T-helper 1 cell treated with Interleukin-12 subunit alpha and Interleukin-12 subunit beta and Interleukin-4 antibody, amounts not matched to agents 30 μg/mL and 1 μg/mL, for 36 hours (primary cell): ENCODE data around the gene LETM1.
"Not testable (repeated sequence)": the region's sequence is repeated elsewhere in the genome, so short reads cannot be mapped to it uniquely, and the experiment has no call there.

Source experiments
- H3K27ac Mint-ChIP-seq: one replicate; pipeline ENCODE4 v1.8.0; 2021; ENCODE audit warnings: mild to moderate bottlenecking, mixed read lengths
- H3K27me3 Mint-ChIP-seq: one replicate; pipeline ENCODE4 v1.8.0; 2021; ENCODE audit warnings: low read depth, mixed read lengths
- H3K36me3 Mint-ChIP-seq: one replicate; pipeline ENCODE4 v1.8.0; 2021; ENCODE audit warnings: low read depth, mixed read lengths
- H3K4me1 Mint-ChIP-seq: one replicate; pipeline ENCODE4 v1.8.0; 2021; ENCODE audit warnings: low read depth, mixed read lengths
- H3K4me3 Mint-ChIP-seq: one replicate; pipeline ENCODE4 v1.8.0; 2021; ENCODE audit warnings: mild to moderate bottlenecking, moderate library complexity, mixed read lengths
- H3K9me3 Mint-ChIP-seq: one replicate; pipeline ENCODE4 v1.8.0; 2021; ENCODE audit warnings: mixed read lengths

Gene LETM1

GRCh38 chr4:1851575-1852410 is 4.2 kb downstream of the LETM1 start:
- peaks cover 28% of the 10 kb centered on the region for H3K4me1 Mint-ChIP-seq
- H3K4me3 Mint-ChIP-seq = no peak overlapping the region
- H3K9me3 Mint-ChIP-seq = no peaks in the 10 kb centered on the region
- H3K36me3 Mint-ChIP-seq = peaks cover 2% of the 10 kb centered on the region
- H3K27me3 Mint-ChIP-seq = no peaks in the 10 kb centered on the region
- H3K27ac Mint-ChIP-seq = no peak overlapping the region

- H3K4me3 Mint-ChIP-seq = no peak overlapping the region
- peaks cover 6% of the 10 kb centered on the region for H3K36me3 Mint-ChIP-seq
- H3K27ac Mint-ChIP-seq = no peak overlapping the region
- peaks cover 28% of the 10 kb centered on the region for H3K4me1 Mint-ChIP-seq
- H3K9me3 Mint-ChIP-seq = no peaks in the 10 kb centered on the region
- no peaks in the 10 kb centered on the region for H3K27me3 Mint-ChIP-seq
Observed at GRCh38 chr4:1851160-1851559, 4.8 kb downstream of the LETM1 start.

- H3K4me1 Mint-ChIP-seq = peaks cover 28% of the 10 kb centered on the region
- H3K9me3 Mint-ChIP-seq = no peaks in the 10 kb centered on the region
- no peak overlapping the region for H3K27ac Mint-ChIP-seq
- no peaks in the 10 kb centered on the region for H3K27me3 Mint-ChIP-seq
- peaks cover 6% of the 10 kb centered on the region for H3K36me3 Mint-ChIP-seq
- H3K4me3 Mint-ChIP-seq = no peak overlapping the region
Observed at GRCh38 chr4:1850276-1850675, 5.7 kb downstream of the LETM1 start.

GRCh38 chr4:1846580-1846979 is 9.4 kb downstream of the LETM1 start:
- Mint-ChIP-seq H3K27me3 (no peaks in the 10 kb centered on the region), H3K36me3 (peaks cover 12% of the 10 kb centered on the region), H3K9me3 (no peaks in the 10 kb centered on the region), H3K4me3 (no peak overlapping the region), H3K4me1 (peaks cover 17% of the 10 kb centered on the region), H3K27ac (peak overlapping the region; percentile 5)

GRCh38 chr4:1844618-1845017 is 11.3 kb downstream of the LETM1 start:
- peaks cover 11% of the 10 kb centered on the region for H3K4me1 Mint-ChIP-seq
- H3K27me3 Mint-ChIP-seq, H3K27ac Mint-ChIP-seq, H3K4me3 Mint-ChIP-seq, H3K9me3 Mint-ChIP-seq: not testable (repeated sequence)
- H3K36me3 Mint-ChIP-seq = peaks cover 13% of the 10 kb centered on the region

DNA sequence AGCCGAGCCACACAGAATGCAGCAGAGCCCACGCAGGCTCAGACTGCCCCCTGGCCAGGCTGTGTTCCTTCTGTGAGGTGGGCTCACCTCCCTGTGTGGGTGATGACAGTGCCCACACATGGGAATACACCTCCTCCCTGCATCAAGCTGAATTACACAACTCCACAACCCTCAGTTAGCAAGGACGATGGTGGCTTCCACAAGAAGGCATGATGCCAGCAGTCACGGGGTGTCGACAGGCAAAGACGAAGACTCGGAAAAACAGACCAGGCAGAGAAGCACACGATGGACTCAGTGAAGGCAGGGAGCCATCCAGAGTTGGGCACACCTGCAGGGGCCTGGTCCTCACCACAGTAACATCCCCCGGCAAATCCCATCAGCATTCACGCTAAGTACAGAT is 12.1 kb downstream of the LETM1 start:
- Mint-ChIP-seq H3K27ac (no peak overlapping the region), H3K4me1 (peaks cover 15% of the 10 kb centered on the region), H3K27me3 (no peaks in the 10 kb centered on the region), H3K36me3 (peaks cover 18% of the 10 kb centered on the region), H3K4me3 (no peak overlapping the region), H3K9me3 (no peaks in the 10 kb centered on the region)

DNA sequence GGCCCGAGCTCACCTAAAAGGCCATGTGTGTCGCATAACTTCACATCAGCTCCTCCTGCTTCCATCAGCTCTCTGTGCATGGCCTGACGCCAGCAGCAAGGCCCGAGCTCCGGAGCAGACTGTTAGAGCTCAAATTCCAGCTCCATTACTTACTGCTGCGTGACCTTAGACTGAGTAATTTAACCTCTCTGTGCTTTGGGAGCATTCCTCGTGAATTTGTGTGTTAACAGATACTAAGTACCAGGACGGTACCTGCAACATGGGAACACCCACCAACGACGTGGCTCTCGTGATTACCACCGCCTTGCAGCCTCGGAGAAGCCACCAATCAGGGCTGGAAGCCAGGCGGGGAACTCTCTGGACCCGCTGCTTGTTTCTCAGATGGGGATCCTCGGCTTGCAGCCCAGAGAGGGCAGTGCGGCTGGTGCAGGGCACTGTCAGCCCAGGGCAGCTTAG is 12.9 kb downstream of the LETM1 start:
- no peaks in the 10 kb centered on the region for H3K9me3 Mint-ChIP-seq
- no peak overlapping the region for H3K4me3 Mint-ChIP-seq
- H3K4me1 Mint-ChIP-seq = peaks cover 13% of the 10 kb centered on the region
- no peaks in the 10 kb centered on the region for H3K27me3 Mint-ChIP-seq
- no peak overlapping the region for H3K27ac Mint-ChIP-seq
- peaks cover 19% of the 10 kb centered on the region for H3K36me3 Mint-ChIP-seq

- Mint-ChIP-seq H3K9me3 (no peaks in the 10 kb centered on the region), H3K4me3 (no peak overlapping the region), H3K27me3 (no peaks in the 10 kb centered on the region)
Observed at GRCh38 chr4:1842339-1842895, 13.5 kb downstream of the LETM1 start.

DNA sequence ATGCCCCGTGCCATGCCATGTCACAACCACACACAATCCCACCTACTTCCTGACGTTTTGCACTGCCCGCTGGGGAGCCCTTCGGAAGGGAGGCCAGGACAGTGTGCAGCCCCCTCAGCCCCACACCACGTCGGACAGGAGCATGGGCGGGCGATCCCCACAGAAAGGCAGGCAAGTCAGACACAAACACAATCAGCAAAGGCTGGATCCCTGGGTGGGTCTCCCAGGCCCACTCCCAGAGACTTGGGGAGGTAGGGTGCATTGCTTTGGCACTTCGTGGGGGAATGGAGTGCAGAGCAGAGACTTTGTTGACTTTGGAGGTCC is 14.1 kb downstream of the LETM1 start:
- Mint-ChIP-seq H3K4me3 (no peak overlapping the region), H3K27ac (no peak overlapping the region), H3K9me3 (no peaks in the 10 kb centered on the region), H3K36me3 (peaks cover 19% of the 10 kb centered on the region), H3K27me3 (no peaks in the 10 kb centered on the region), H3K4me1 (peaks cover 13% of the 10 kb centered on the region)

More at GRCh38 chr4:1842339-1842895, 13.5 kb downstream of the LETM1 start:
- Mint-ChIP-seq H3K27ac (no peak overlapping the region), H3K36me3 (peaks cover 19% of the 10 kb centered on the region), H3K4me1 (peaks cover 13% of the 10 kb centered on the region)

DNA sequence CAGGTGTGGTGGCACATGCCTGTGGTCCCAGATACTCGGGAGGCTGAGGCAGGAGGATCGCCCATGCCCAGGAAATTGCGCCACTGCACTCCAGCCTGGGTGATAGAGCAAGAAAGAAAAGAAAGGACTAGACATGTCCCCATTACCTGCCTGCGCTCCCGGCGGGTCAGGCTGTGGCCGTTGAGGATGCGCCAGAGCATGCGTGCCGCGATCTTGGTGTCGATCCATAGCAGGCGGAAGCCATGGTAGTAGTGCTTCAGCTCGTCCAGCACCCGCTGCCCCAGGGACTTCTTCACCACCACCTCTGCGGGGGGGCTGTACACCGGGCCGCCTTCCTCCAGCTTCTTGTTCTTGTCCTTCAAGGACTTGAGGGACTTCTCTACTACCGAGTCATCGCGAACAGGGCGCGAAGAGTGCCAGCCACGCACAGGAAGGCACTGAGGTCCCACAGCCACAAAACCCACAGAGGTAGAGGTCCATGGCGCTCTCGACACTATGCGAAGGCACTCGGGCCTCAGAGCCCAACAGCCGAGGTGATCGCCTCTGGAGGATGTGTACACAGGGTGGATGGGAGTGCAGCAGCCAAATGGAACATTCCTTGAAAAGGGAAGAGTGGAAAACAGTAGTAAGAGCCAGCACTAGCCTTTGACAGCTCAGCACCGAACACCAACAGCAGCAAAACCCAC is 14.6 kb downstream of the LETM1 start:
- no peak overlapping the region for H3K27ac Mint-ChIP-seq
- H3K9me3 Mint-ChIP-seq = no peaks in the 10 kb centered on the region
- H3K4me3 Mint-ChIP-seq = no peak overlapping the region
- peaks cover 15% of the 10 kb centered on the region for H3K36me3 Mint-ChIP-seq
- no peaks in the 10 kb centered on the region for H3K27me3 Mint-ChIP-seq
- H3K4me1 Mint-ChIP-seq = peaks cover 13% of the 10 kb centered on the region

DNA sequence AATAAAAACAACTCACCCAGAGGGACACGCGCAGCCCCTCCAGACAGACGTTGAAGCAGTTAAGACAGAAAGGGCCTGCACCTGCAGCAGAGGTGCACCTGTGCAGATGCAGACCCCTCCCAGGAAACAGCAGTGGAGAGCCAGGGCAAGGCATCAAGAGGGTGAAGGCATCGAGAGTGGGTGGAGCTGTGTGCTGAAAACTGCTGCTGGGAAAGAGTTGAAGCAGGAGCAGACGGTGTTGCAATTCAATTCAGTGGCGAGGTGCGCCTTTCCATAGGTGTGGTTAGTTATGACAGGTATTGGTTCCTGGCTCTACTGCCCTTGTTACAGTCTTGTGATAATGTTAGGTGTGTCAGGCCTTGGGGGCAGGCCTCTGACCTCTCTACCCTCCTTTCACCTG is 16.7 kb downstream of the LETM1 start:
- Mint-ChIP-seq H3K36me3 (peaks cover 22% of the 10 kb centered on the region), H3K27ac (no peak overlapping the region), H3K27me3 (no peaks in the 10 kb centered on the region), H3K4me1 (peaks cover 16% of the 10 kb centered on the region), H3K9me3 (no peaks in the 10 kb centered on the region), H3K4me3 (no peak overlapping the region)

GRCh38 chr4:1837069-1837468 is 18.9 kb downstream of the LETM1 start:
- no peak overlapping the region for H3K4me3 Mint-ChIP-seq
- H3K4me1 Mint-ChIP-seq = peaks cover 17% of the 10 kb centered on the region
- H3K36me3 Mint-ChIP-seq = peaks cover 22% of the 10 kb centered on the region
- no peak overlapping the region for H3K27ac Mint-ChIP-seq
- no peaks in the 10 kb centered on the region for H3K9me3 Mint-ChIP-seq
- no peaks in the 10 kb centered on the region for H3K27me3 Mint-ChIP-seq

DNA sequence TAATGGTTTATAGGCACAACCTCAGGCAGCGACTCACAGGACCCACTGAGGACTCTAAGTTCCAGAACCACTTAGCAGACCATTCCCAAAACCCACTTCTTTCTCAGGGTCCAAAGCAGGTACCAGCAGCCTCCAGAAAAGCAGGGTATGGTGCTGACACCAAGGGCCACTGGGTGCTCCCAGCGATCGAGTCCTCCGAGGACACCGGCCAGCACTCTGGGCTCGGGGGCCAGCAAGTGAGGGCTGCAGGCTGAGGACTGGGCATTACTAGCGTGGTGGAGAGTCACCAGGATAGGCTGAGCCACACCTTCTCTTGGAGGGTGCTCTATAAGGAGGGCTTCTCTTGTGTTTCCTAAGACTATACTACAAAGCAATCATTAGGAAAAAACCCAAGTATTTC is 19.3 kb downstream of the LETM1 start:
- no peaks in the 10 kb centered on the region for H3K27me3 Mint-ChIP-seq
- H3K9me3 Mint-ChIP-seq = no peaks in the 10 kb centered on the region
- H3K4me3 Mint-ChIP-seq = no peak overlapping the region
- H3K27ac Mint-ChIP-seq = no peak overlapping the region
- H3K4me1 Mint-ChIP-seq = peaks cover 18% of the 10 kb centered on the region
- peaks cover 22% of the 10 kb centered on the region for H3K36me3 Mint-ChIP-seq

- H3K4me3 Mint-ChIP-seq, H3K27me3 Mint-ChIP-seq, H3K27ac Mint-ChIP-seq, H3K9me3 Mint-ChIP-seq: not testable (repeated sequence)
- peaks cover 25% of the 10 kb centered on the region for H3K36me3 Mint-ChIP-seq
- peaks cover 18% of the 10 kb centered on the region for H3K4me1 Mint-ChIP-seq
Observed at GRCh38 chr4:1835836-1836235, 20.1 kb downstream of the LETM1 start.
